HepG2 (cell line): ENCODE measurements around the gene IQCC. TPM values are rescaled to one million over a fixed set of nuclear protein-coding genes. Genes with fewer than 3 reads are reported as not detected.
A peak's percentile ranks its signal among the peaks of the same experiment; 100 is the strongest.

Experiments
- ARNT2 ChIP-seq: sonication (generic); formaldehyde crosslinking; IDR thresholded peaks from 2 replicates; pipeline ENCODE4 v1.8.0; 2022; ENCODE audit warnings: mild to moderate bottlenecking, low read depth, missing genetic modification reagents, moderate library complexity
- ETV6 ChIP-seq: sonication (generic); formaldehyde crosslinking; conservative IDR thresholded peaks from 2 replicates; pipeline ENCODE4 v1.4.0; 2020; ENCODE audit warnings: missing genetic modification reagents
- EZH2 ChIP-seq: conservative IDR thresholded peaks from 2 replicates; pipeline ENCODE4 v1.6.1; 2012; ENCODE audit warnings: mild to moderate bottlenecking, low read depth, low read length, moderate library complexity
- NFIB ChIP-seq: sonication (generic); formaldehyde crosslinking; IDR thresholded peaks from 2 replicates; pipeline ENCODE4 v1.9.0; 2021; ENCODE audit warnings: missing genetic modification reagents, mild to moderate bottlenecking, borderline replicate concordance
- POLR2G ChIP-seq: fragments of 200-400 bp; formaldehyde crosslinking; IDR thresholded peaks from 2 replicates; pipeline ENCODE4 v1.6.1; 2018; ENCODE audit warnings: mild to moderate bottlenecking, low read depth, low read length, moderate library complexity
- PRDM10 ChIP-seq: sonication (generic); formaldehyde crosslinking; IDR thresholded peaks from 2 replicates; pipeline ENCODE4 v1.4.0; 2020; ENCODE audit warnings: low read depth, missing genetic modification reagents
- TERF1 ChIP-seq: sonication (generic); formaldehyde crosslinking; IDR thresholded peaks from 2 replicates; pipeline ENCODE4 v1.8.0; 2022; ENCODE audit warnings: mild to moderate bottlenecking, missing genetic modification reagents, moderate library complexity
- ZNF136 ChIP-seq: sonication (generic); formaldehyde crosslinking; IDR thresholded peaks from 2 replicates; pipeline ENCODE4 v1.8.1; 2022; ENCODE audit warnings: low read depth, mild to moderate bottlenecking, moderate library complexity, missing genetic modification reagents
- ZNF180 ChIP-seq: sonication (generic); formaldehyde crosslinking; IDR thresholded peaks from 2 replicates; pipeline ENCODE4 v1.4.0; 2020; ENCODE audit warnings: low read depth, missing genetic modification reagents, borderline replicate concordance
- ZNF354B ChIP-seq: sonication (generic); formaldehyde crosslinking; IDR thresholded peaks from 2 replicates; pipeline ENCODE4 v1.8.0; 2022; ENCODE audit warnings: mild to moderate bottlenecking, missing genetic modification reagents
- ZNF512B ChIP-seq: sonication (generic); formaldehyde crosslinking; IDR thresholded peaks from 2 replicates; pipeline ENCODE4 v1.5.1; 2020; ENCODE audit warnings: missing genetic modification reagents, mild to moderate bottlenecking, borderline replicate concordance
- ZNF788 ChIP-seq: sonication (generic); formaldehyde crosslinking; IDR thresholded peaks from 2 replicates; pipeline ENCODE4 v1.5.0; 2020; ENCODE audit warnings: mild to moderate bottlenecking, missing genetic modification reagents, borderline replicate concordance
- polyA plus RNA-seq, 8 experiments: library from polyadenylated mRNA; depleted of rRNA in 3 of 8; stranded (reverse) in 7 of 8; unstranded in 1 of 8; fragments of >200 nt; fragmentation: Illumina TruSeq in 4 of 8; extraction: Trizol in 4 of 8; gene quantifications; 2 replicates each; pipeline versions ENCODE4 v1.2.1 to v1.2.3, GENCODE V29; 2011 to 2016; ENCODE audit warnings: low read depth in 4 of 8, missing spikeins in 1 of 8, mixed read lengths in 1 of 8; ENCODE audit not compliant: insufficient read depth in 1 of 8
- total RNA-seq, 5 experiments: library from RNA; depleted of rRNA; stranded (reverse); fragments of >200 nt; fragmentation: Illumina TruSeq; extraction: Trizol; gene quantifications; 2 replicates each; pipeline ENCODE4 v1.2.3, GENCODE V29; 2016; ENCODE audit warnings: low read depth in 1 of 5
- TF ChIP-seq, protein P1 (sequence below): IDR thresholded peaks from 2 replicates; pipeline ENCODE4 v1.6.1; 2012; ENCODE audit warnings: inconsistent platforms
- TF ChIP-seq, protein P2 (sequence below): sonication (generic); formaldehyde crosslinking; IDR thresholded peaks from 2 replicates; pipeline ENCODE4 v1.4.0; 2020; ENCODE audit warnings: mild to moderate bottlenecking, missing genetic modification reagents

IQCC gene
- total and polyA plus RNA-seq, 2 of the 13 experiments (the other 11 are each of a cell fraction or from before 2014, with no cell fraction given), result 1.7 to 3.0 TPM

- TF ChIP-seq ZNF512B (CRISPR knock-in tag) (no peak), ZNF354B (CRISPR knock-in tag) (no peak), ZNF788 (CRISPR knock-in tag) (no peak), POLR2G (peak; percentile 50; the same call in 1 of the 2 replicates), TERF1 (CRISPR knock-in tag) (no peak), EZH2 (no peak), ETV6 (CRISPR knock-in tag) (no peak), ZNF136 (CRISPR knock-in tag) (no peak), NFIB (CRISPR knock-in tag) (no peak), ARNT2 (CRISPR knock-in tag) (0 out of 2 replicates have a peak, but pooled peaks have one; percentile 29), ZNF180 (CRISPR knock-in tag) (no peak), PRDM10 (CRISPR knock-in tag) (no peak)
- TF ChIP-seq, protein P1, sequence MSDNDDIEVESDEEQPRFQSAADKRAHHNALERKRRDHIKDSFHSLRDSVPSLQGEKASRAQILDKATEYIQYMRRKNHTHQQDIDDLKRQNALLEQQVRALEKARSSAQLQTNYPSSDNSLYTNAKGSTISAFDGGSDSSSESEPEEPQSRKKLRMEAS, result peak; percentile 75
- TF ChIP-seq, protein P2, sequence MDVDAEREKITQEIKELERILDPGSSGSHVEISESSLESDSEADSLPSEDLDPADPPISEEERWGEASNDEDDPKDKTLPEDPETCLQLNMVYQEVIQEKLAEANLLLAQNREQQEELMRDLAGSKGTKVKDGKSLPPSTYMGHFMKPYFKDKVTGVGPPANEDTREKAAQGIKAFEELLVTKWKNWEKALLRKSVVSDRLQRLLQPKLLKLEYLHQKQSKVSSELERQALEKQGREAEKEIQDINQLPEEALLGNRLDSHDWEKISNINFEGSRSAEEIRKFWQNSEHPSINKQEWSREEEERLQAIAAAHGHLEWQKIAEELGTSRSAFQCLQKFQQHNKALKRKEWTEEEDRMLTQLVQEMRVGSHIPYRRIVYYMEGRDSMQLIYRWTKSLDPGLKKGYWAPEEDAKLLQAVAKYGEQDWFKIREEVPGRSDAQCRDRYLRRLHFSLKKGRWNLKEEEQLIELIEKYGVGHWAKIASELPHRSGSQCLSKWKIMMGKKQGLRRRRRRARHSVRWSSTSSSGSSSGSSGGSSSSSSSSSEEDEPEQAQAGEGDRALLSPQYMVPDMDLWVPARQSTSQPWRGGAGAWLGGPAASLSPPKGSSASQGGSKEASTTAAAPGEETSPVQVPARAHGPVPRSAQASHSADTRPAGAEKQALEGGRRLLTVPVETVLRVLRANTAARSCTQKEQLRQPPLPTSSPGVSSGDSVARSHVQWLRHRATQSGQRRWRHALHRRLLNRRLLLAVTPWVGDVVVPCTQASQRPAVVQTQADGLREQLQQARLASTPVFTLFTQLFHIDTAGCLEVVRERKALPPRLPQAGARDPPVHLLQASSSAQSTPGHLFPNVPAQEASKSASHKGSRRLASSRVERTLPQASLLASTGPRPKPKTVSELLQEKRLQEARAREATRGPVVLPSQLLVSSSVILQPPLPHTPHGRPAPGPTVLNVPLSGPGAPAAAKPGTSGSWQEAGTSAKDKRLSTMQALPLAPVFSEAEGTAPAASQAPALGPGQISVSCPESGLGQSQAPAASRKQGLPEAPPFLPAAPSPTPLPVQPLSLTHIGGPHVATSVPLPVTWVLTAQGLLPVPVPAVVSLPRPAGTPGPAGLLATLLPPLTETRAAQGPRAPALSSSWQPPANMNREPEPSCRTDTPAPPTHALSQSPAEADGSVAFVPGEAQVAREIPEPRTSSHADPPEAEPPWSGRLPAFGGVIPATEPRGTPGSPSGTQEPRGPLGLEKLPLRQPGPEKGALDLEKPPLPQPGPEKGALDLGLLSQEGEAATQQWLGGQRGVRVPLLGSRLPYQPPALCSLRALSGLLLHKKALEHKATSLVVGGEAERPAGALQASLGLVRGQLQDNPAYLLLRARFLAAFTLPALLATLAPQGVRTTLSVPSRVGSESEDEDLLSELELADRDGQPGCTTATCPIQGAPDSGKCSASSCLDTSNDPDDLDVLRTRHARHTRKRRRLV (CRISPR knock-in tag), result peak; percentile 95
Measured at GRCh38 chr1:32250893-32251716, 45.6 kb downstream of the IQCC start, which contains the start of gene LCK (continued).
